ENCODE measurements around the gene SLC35B4.

GRCh38 chr7:134276951-134277350 is 39.8 kb downstream of the SLC35B4 start:
- TF ChIP-seq CTCF (IDR thresholded peaks at IDR 0.05) (no peak), POLR2AphosphoS5 (IDR thresholded peaks at IDR 0.05) (no peak), POLR2A (IDR thresholded peaks at IDR 0.05) (no peak)

All from suprapubic skin (tissue), 4 donors.